IPS DF 6.9 (cell line): ENCODE results near the gene MCEMP1.
A peak's percentile ranks its signal among the peaks of the same experiment; 100 is the strongest.

Source experiments
- DNase-seq: peaks from one replicate; pipeline ENCODE4 v3.0.0-alpha.2; 2013; ENCODE audit warnings: low read depth, low spot score
- H3K27ac ChIP-seq: one replicate; pipeline ENCODE4 v1.5.1; 2013; ENCODE audit warnings: low read length, control low read depth
- H3K27me3 ChIP-seq: 2 replicates; pipeline ENCODE4 v1.6.1; 2013; ENCODE audit warnings: mild to moderate bottlenecking, low read length; ENCODE audit not compliant: control insufficient read depth, insufficient read depth
- H3K36me3 ChIP-seq: 2 replicates; pipeline ENCODE4 v1.6.1; 2013; ENCODE audit warnings: low read length; ENCODE audit not compliant: control insufficient read depth, insufficient read depth
- H3K4me1 ChIP-seq: 2 replicates; pipeline ENCODE4 v1.6.1; 2013; ENCODE audit warnings: low read length; ENCODE audit not compliant: control insufficient read depth, insufficient read depth
- H3K4me3 ChIP-seq: 2 replicates; pipeline ENCODE4 v1.5.1; 2013; ENCODE audit warnings: mild to moderate bottlenecking, low read length
- H3K9me3 ChIP-seq: 2 replicates; pipeline ENCODE4 v1.6.1; 2013; ENCODE audit warnings: low read length, inconsistent platforms; ENCODE audit not compliant: control insufficient read depth, insufficient read depth
- WGBS: extraction: QIAGEN DNeasy Blood & Tissue Kit; methylation state at CpG from one replicate; pipeline ENCODE4 v1.1.7; 2013; ENCODE audit warnings: mixed read lengths, missing lambda C conversion rate; ENCODE audit not compliant: insufficient read length, insufficient coverage; 5-methylcytosine and 5-hydroxymethylcytosine counted together

Gene MCEMP1

GRCh38 chr19:7636691-7637373, 40.1 kb upstream of the MCEMP1 start, which contains the start of gene STXBP2:
STXBP2 (plus strand) TSS chr19:7637110; CDS start chr19:7637150, 40 bp downstream.
- no CpG with 5 or more reads among the region's 61 CpGs for WGBS
- H3K4me1 ChIP-seq = peaks cover 2% of the 10 kb centered on the region
- H3K36me3 ChIP-seq = peaks cover 3% of the 10 kb centered on the region; the same call in 1 of the 2 replicates
- H3K27ac ChIP-seq = no peak within 1 kb of the TSS
- H3K27me3 ChIP-seq = no peaks in the 10 kb centered on the region; the same call in none of the 2 replicates
- no peaks in the 10 kb centered on the region for H3K9me3 ChIP-seq
- DNase-seq = no peak
- H3K4me3 ChIP-seq = peak within 1 kb of the TSS; percentile 62; the same call in 1 of the 2 replicates

GRCh38 chr19:7637374-7638256, 39.3 kb upstream of the MCEMP1 start:
- no peaks in the 10 kb centered on the region; the same call in none of the 2 replicates for H3K27me3 ChIP-seq
- H3K36me3 ChIP-seq = no peaks in the 10 kb centered on the region; the same call in 1 of the 2 replicates
- peak overlapping the region; percentile 62; the same call in 1 of the 2 replicates for H3K4me3 ChIP-seq
- DNase-seq = no peak
- no peaks in the 10 kb centered on the region for H3K9me3 ChIP-seq
- no CpG with 5 or more reads among the region's 30 CpGs for WGBS
- H3K27ac ChIP-seq = no peak overlapping the region
- H3K4me1 ChIP-seq = peaks cover 2% of the 10 kb centered on the region

- no peaks in the 10 kb centered on the region for H3K36me3 ChIP-seq
- no peak for DNase-seq
- H3K27me3 ChIP-seq = no peaks in the 10 kb centered on the region; the same call in 1 of the 2 replicates
- no peaks in the 10 kb centered on the region for H3K9me3 ChIP-seq
- H3K27ac ChIP-seq = no peak overlapping the region
- WGBS = no CpG with 5 or more reads among the region's 12 CpGs
- peaks cover 2% of the 10 kb centered on the region; the same call in 1 of the 2 replicates for H3K4me1 ChIP-seq
- no peak overlapping the region for H3K4me3 ChIP-seq
These were observed 38.0 kb upstream of the MCEMP1 start for GRCh38 chr19:7638802-7639465.

- no peak overlapping the region for H3K27ac ChIP-seq
- H3K4me1 ChIP-seq = peaks cover 2% of the 10 kb centered on the region; the same call in 1 of the 2 replicates
- WGBS = no CpG with 5 or more reads among the region's 13 CpGs
- H3K4me3 ChIP-seq = no peak overlapping the region
- H3K27me3 ChIP-seq = no peaks in the 10 kb centered on the region; the same call in 1 of the 2 replicates
- no peaks in the 10 kb centered on the region for H3K36me3 ChIP-seq
- no peak for DNase-seq
- no peaks in the 10 kb centered on the region for H3K9me3 ChIP-seq
These were observed 37.0 kb upstream of the MCEMP1 start for GRCh38 chr19:7639863-7640348.

GRCh38 chr19:7640803-7641202, 36.1 kb upstream of the MCEMP1 start:
- Histone ChIP-seq H3K27ac (no peak overlapping the region), H3K4me1 (peaks cover 2% of the 10 kb centered on the region; the same call in 1 of the 2 replicates), H3K27me3 (no peaks in the 10 kb centered on the region; the same call in 1 of the 2 replicates), H3K36me3 (no peaks in the 10 kb centered on the region), H3K4me3 (no peak overlapping the region), H3K9me3 (no peaks in the 10 kb centered on the region)
- no CpG with 5 or more reads among the region's 11 CpGs for WGBS
- DNase-seq = no peak

- H3K27me3 ChIP-seq = no peaks in the 10 kb centered on the region
- H3K4me3 ChIP-seq = no peak overlapping the region
- peaks cover 2% of the 10 kb centered on the region; the same call in 1 of the 2 replicates for H3K4me1 ChIP-seq
- H3K27ac ChIP-seq = no peak overlapping the region
- H3K9me3 ChIP-seq = no peaks in the 10 kb centered on the region
- DNase-seq = no peak
- WGBS = no CpG with 5 or more reads among the region's 43 CpGs
- peaks cover 2% of the 10 kb centered on the region; the same call in 1 of the 2 replicates for H3K36me3 ChIP-seq
These were observed 35.3 kb upstream of the MCEMP1 start for GRCh38 chr19:7641290-7642276.

- Histone ChIP-seq H3K9me3 (no peaks in the 10 kb centered on the region), H3K4me1 (no peaks in the 10 kb centered on the region), H3K27ac (no peak overlapping the region), H3K27me3 (no peaks in the 10 kb centered on the region), H3K4me3 (no peak overlapping the region), H3K36me3 (peaks cover 2% of the 10 kb centered on the region; the same call in 1 of the 2 replicates)
- no CpG with 5 or more reads among the region's 27 CpGs for WGBS
- no peak for DNase-seq
These were observed 34.4 kb upstream of the MCEMP1 start for GRCh38 chr19:7642295-7643030.

GRCh38 chr19:7643031-7643415, 33.9 kb upstream of the MCEMP1 start:
- Histone ChIP-seq H3K9me3 (no peaks in the 10 kb centered on the region), H3K27ac (no peak overlapping the region), H3K4me1 (no peaks in the 10 kb centered on the region), H3K27me3 (no peaks in the 10 kb centered on the region), H3K36me3 (peaks cover 2% of the 10 kb centered on the region; the same call in 1 of the 2 replicates), H3K4me3 (no peak overlapping the region)
- no CpG with 5 or more reads among the region's 8 CpGs for WGBS
- no peak for DNase-seq
